ENCODE data around the gene LEP.

LEP gene

DNA sequence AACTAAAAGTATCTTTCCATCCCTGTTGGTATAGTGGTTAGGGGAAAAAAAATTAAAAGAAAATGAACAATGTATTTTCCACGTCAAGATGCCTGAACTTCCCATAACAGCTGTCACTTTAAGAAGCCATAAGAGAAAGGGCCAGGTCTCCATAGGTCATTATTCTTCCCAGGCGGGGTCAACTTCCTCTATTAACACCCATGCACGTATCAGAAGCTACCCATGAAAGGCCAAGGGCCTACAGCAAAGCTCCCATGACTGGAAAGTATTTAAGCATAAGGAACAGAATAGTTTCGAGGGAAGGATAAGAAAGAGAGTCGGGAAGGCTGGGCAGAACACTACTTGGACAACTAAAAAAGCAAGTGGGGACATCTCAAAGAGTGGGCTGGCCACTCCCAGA, 62.6 kb downstream of the LEP start:
- TF ChIP-seq REST (IDR thresholded peaks at IDR 0.05; ENCODE audit: low read depth) (no peak), TEAD4 (IDR thresholded peaks at IDR 0.05) (no peak), CEBPB (IDR thresholded peaks at IDR 0.05) (no peak), ZBTB7A (IDR thresholded peaks at IDR 0.05; ENCODE audit: low read depth) (no peak)
- TF ChIP-seq, protein P1, sequence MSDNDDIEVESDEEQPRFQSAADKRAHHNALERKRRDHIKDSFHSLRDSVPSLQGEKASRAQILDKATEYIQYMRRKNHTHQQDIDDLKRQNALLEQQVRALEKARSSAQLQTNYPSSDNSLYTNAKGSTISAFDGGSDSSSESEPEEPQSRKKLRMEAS (IDR thresholded peaks at IDR 0.05): no peak

- TF ChIP-seq, protein P2, sequence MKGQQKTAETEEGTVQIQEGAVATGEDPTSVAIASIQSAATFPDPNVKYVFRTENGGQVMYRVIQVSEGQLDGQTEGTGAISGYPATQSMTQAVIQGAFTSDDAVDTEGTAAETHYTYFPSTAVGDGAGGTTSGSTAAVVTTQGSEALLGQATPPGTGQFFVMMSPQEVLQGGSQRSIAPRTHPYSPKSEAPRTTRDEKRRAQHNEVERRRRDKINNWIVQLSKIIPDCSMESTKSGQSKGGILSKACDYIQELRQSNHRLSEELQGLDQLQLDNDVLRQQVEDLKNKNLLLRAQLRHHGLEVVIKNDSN (IDR thresholded peaks at IDR 0.05): no peak
- TF ChIP-seq EGR1 (IDR thresholded peaks at IDR 0.05) (no peak), RAD21 (IDR thresholded peaks at IDR 0.05; ENCODE audit: low read depth) (no peak), TEAD4 (IDR thresholded peaks at IDR 0.05) (no peak), TAF1 (IDR thresholded peaks at IDR 0.05; ENCODE audit: low read depth) (no peak), FOXM1 (IDR thresholded peaks at IDR 0.05; ENCODE audit: borderline replicate concordance, low read depth) (no peak), REST (IDR thresholded peaks at IDR 0.05; ENCODE audit: low read depth) (no peak), YY1 (IDR thresholded peaks at IDR 0.05; ENCODE audit: low read depth) (no peak), ZBTB7A (IDR thresholded peaks at IDR 0.05; ENCODE audit: low read depth) (no peak), TCF12 (IDR thresholded peaks at IDR 0.05; ENCODE audit: low read depth) (no peak), NFIC (IDR thresholded peaks at IDR 0.05) (no peak), CEBPB (IDR thresholded peaks at IDR 0.05) (no peak), CREB1 (IDR thresholded peaks at IDR 0.05; ENCODE audit: low read depth) (no peak)
- TF ChIP-seq, protein P1 (IDR thresholded peaks at IDR 0.05): no peak
Observed at GRCh38 chr7:128304212-128304611, 63.1 kb downstream of the LEP start.

DNA sequence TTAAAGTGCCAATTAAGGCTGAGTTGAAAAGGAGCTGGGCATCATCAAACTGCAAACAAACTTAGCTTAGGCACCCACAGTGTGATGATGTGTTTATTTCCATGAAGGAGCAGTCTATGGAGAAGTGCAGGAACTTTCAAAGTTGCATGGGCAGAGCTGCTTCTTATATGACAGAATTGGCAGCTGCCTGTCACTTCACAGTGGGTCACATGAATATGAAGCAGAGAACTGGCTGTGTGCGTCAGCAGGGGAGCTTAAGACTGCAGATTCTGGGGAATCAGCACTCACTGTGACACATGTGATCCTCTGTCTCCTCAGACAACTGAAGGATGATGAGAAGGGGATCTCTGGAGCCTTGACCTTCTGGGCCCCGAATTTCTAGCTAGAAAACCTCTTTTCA, 66.0 kb downstream of the LEP start:
- TF ChIP-seq EGR1 (IDR thresholded peaks at IDR 0.05) (no peak), CREB1 (IDR thresholded peaks at IDR 0.05; ENCODE audit: low read depth) (no peak), REST (IDR thresholded peaks at IDR 0.05; ENCODE audit: low read depth) (no peak), TEAD4 (IDR thresholded peaks at IDR 0.05) (no peak), TCF12 (IDR thresholded peaks at IDR 0.05; ENCODE audit: low read depth) (no peak), FOXM1 (IDR thresholded peaks at IDR 0.05; ENCODE audit: borderline replicate concordance, low read depth) (no peak), ZBTB7A (IDR thresholded peaks at IDR 0.05; ENCODE audit: low read depth) (no peak), YY1 (IDR thresholded peaks at IDR 0.05; ENCODE audit: low read depth) (no peak)
- TF ChIP-seq, protein P2 (IDR thresholded peaks at IDR 0.05): no peak

Data from Ishikawa (cell line).